Hematopoietic multipotent progenitor cell treated with erythropoietin and hydrocortisone succinate and interleukin-3 and kit ligand, for 8 days (in vitro differentiated cells): ENCODE data around the gene PPT1.

Experiments used
- DNase-seq: peaks from one replicate; pipeline ENCODE4 v3.0.0-alpha.2; 2015

PPT1 gene

GRCh38 chr1:40023379-40023944 lies 73.6 kb downstream of the PPT1 start:
- no peak for DNase-seq
